ENCODE results near the gene FCGR3B.
"Not testable (repeated sequence)": the region's sequence is repeated elsewhere in the genome, so short reads cannot be mapped to it uniquely, and the experiment has no call there.

The FCGR3B gene

GRCh38 chr1:161631076-161631475 is at the start of gene FCGR3B:
FCGR3B (minus strand) TSS chr1:161631176; CDS start chr1:161631094, 82 bp downstream.
- no peak for DNase-seq (ENCODE audit: low spot score)

- no peak for DNase-seq (ENCODE audit: low spot score)
These were observed 47.5 kb upstream of the FCGR3B start for GRCh38 chr1:161678500-161678899.

DNA sequence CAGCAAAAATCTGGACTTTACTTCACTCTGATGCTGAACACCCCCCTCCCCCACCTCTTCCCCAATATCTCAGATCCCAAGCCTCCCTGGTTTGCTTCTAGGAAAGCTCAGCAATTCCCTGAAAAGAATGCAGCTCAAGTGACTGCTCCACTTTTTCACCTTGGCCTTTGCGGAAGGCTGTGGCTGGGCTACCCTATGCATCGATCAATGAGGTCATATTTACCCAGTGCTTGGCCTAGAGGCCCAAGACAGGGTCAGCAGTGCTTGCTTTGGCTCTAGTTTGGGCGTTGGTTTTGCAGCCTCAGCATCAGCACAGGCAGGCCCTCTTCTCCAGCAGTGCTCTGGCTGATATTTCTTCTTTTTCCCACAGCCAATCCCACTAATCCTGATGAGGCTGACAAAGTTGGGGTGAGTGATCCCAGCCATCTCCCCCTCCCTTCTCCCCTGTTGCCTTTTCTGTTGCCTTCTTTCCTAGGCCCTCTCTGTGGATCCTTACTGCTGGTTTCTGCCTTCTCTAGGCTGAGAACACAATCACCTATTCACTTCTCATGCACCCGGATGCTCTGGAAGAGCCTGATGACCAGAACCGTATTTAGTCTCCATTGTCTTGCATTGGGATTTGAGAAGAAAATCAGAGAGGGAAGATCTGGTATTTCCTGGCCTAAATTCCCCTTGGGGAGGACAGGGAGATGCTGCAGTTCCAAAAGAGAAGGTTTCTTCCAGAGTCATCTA is 46.1 kb upstream of the FCGR3B start:
- no peak for DNase-seq (ENCODE audit: low spot score)

DNA sequence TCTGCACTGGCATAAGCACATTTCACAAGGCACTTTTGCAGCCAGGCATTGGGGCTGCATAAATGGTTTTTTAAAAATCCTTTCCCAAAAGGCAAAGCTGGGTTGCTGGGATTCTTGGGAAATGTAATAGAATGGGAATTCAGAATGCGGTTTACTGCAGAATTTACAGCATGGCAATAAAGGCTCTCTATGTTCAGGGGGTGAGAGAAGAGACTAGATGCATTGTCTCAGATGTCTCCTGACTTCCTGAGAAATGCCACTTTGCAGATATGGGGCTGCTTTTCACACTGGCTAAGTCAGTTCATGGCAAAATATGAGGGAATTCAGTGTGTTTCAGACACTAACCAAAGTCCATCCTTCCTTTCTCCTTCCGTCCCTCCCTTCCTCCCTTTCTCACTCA is 45.5 kb upstream of the FCGR3B start:
- DNase-seq (ENCODE audit: low spot score) = no peak

- DNase-seq (ENCODE audit: low spot score) = not testable (repeated sequence)
These were observed 43.9 kb upstream of the FCGR3B start for GRCh38 chr1:161674908-161675307.

- not testable (repeated sequence) for DNase-seq (ENCODE audit: low spot score)
These were observed 43.5 kb upstream of the FCGR3B start for GRCh38 chr1:161674447-161674846.

GRCh38 chr1:161673437-161673836 is 42.5 kb upstream of the FCGR3B start:
- DNase-seq (ENCODE audit: low spot score) = not testable (repeated sequence)

GRCh38 chr1:161671045-161672020 is 40.4 kb upstream of the FCGR3B start:
- DNase-seq (ENCODE audit: low spot score) = not testable (repeated sequence)

- not testable (repeated sequence) for DNase-seq (ENCODE audit: low spot score)
These were observed 33.7 kb upstream of the FCGR3B start for GRCh38 chr1:161664689-161665088.

GRCh38 chr1:161663569-161663968 is 32.6 kb upstream of the FCGR3B start:
- DNase-seq (ENCODE audit: low spot score) = not testable (repeated sequence)

GRCh38 chr1:161662684-161663339 is 31.8 kb upstream of the FCGR3B start, which contains the start of gene FCGR2B:
FCGR2B (plus strand) TSS chr1:161663143; CDS start chr1:161663242, 99 bp downstream.
- not testable (repeated sequence) for DNase-seq (ENCODE audit: low spot score)

DNA sequence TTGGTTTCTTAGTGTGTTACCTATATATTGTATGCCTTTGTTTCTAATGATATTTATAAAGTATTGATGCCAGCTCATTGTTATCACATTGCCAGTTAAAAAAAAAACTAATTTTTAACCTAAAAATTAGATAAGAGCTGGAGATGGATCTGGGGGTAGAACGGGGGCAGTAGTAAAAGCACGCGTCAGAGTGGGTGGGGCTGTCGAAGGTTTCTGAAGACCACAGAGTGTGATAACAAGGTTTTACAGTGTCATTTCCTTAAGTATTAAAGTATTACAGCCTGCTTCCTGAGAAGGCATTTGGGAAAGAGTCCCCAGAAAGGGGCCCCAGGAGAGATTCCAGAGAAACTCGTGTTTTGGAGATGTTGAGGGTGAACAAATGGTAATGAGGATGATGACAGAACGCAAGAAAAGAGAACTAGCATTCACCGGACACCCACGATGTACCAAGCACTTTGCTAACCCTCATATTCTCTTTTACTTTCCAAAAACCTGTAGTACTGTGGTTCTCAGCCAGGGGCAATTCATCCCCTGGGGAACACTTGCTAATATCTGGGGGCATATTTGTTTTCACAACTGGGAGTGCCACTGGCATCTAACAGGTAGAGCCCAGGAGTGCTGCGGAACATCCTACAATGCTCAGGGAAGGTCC is 30.8 kb upstream of the FCGR3B start:
- not testable (repeated sequence) for DNase-seq (ENCODE audit: low spot score)

DNA sequence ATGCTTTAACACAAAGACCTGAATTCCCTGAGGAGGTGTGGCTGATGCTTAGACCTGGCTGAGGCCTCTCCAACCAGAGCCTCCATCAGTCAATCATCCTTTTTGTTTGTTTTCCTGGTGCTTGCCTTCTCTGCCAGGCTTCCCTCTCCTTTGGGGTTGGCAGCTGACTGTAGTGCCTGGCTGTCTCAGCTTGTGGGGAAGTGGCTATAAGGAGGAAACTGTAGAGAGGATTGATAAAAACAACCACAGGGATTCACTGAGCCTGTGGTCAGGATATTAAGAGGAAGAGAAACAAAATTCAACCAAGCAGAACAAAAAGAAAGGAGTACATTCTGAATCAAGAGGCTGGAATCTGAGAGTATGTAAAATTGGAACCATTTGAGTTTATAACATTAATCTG is 27.5 kb upstream of the FCGR3B start:
- DNase-seq (ENCODE audit: low spot score) = not testable (repeated sequence)

DNA sequence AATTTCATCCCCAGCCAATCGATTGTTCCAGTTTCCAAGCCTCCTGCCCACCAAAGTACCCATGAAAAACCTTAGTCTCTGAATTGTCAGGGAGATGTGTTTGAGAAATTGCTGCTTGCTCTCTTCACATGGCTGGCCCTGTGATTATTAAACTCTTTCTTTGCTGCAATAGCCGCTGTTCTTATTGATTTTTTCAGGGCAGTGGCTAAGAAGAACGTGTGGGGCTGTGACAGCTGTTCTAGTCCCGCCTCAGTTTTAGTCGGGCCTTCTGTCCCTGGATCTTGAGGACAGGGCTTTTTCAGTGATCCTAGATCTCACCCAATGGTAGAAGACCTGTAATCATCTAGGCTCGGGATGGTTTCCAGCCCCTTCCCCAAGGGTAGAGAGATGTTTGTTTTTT is 23.0 kb upstream of the FCGR3B start:
- DNase-seq (ENCODE audit: low spot score) = not testable (repeated sequence)

GRCh38 chr1:161653541-161653940 is 22.6 kb upstream of the FCGR3B start:
- DNase-seq (ENCODE audit: low spot score) = not testable (repeated sequence)

DNA sequence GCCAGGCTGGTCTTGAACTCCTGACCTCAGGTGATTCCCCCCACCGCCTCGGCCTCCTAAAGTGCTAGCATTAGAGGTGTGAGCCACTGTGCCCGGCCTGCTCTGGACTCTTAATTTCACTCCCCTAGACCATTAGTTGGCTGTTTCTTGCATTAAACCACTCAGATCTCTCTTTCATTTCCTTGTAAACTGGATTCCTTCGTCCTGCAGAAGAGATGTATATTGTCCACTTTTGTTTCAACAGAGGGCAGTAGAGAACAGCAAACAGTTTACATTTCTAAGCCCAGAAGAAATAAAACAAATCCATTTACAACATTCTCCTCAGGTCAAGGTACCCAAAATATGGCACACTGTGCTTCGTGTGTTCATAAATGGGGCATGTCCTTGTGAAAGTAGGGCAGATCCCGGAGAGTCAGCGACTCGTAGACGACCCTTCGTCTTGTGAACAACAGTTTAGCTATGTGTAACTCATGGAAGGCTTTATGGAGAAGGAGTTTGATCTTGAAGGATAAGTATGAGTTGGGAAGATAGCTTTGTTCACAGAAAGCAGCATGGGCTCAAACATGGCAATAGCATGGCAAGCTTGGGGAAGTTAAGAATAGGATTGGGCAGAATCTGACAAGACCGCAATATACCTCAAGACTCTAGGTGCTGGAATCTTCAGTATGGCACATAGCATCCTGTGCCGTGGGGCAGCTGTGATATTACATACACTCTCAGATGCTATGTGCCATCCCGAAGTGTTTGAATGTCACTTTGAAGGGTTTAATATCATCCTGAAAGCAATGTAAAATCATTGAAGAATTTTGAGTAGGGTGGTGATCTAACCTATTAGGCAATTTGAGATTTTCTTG is 16.8 kb upstream of the FCGR3B start:
- DNase-seq (ENCODE audit: low spot score) = not testable (repeated sequence)

- not testable (repeated sequence) for DNase-seq (ENCODE audit: low spot score)
These were observed 13.9 kb upstream of the FCGR3B start for GRCh38 chr1:161644855-161645254.

- DNase-seq (ENCODE audit: low spot score) = not testable (repeated sequence)
These were observed 12.7 kb upstream of the FCGR3B start for GRCh38 chr1:161643481-161644208.

- DNase-seq (ENCODE audit: low spot score) = not testable (repeated sequence)
These were observed 11.7 kb upstream of the FCGR3B start for GRCh38 chr1:161642697-161643096.

GRCh38 chr1:161639203-161639602 is 8.2 kb upstream of the FCGR3B start:
- DNase-seq (ENCODE audit: low spot score) = not testable (repeated sequence)
